ENCODE measurements around the gene PRKAR2B.

DNA sequence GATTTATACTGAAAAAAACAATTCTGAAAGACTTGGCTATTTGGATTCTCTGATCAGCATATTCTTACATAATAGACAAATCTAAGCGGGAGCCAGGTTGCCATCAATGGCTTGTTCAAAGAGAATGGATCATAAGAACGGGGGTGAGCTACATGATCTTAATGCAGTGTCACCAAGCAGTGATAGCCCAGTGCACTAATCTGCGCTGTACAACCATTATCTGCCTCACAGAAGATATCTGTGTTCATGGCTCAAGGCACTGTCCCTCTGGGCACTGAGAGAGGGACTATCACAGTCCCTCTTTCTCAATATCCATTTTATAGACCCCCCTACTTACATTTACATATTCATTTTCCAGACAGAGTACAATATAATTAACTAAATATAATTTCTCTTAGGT lies 22.9 kb upstream of the PRKAR2B start:
- no peak for TF ChIP-seq CTCF (conservative IDR thresholded peaks at IDR 0.05; ENCODE audit: low read length)
- no peak for TF ChIP-seq EZH2phosphoT487 (IDR thresholded peaks at IDR 0.05; ENCODE audit: borderline replicate concordance, low read depth, low read length)
